ENCODE measurements around the gene CFL2.

GRCh38 chr14:34684578-34684977 is 29.8 kb downstream of the CFL2 start:
- TF ChIP-seq POLR2A (IDR thresholded peaks at IDR 0.05): no peak
- TF ChIP-seq, protein P1, sequence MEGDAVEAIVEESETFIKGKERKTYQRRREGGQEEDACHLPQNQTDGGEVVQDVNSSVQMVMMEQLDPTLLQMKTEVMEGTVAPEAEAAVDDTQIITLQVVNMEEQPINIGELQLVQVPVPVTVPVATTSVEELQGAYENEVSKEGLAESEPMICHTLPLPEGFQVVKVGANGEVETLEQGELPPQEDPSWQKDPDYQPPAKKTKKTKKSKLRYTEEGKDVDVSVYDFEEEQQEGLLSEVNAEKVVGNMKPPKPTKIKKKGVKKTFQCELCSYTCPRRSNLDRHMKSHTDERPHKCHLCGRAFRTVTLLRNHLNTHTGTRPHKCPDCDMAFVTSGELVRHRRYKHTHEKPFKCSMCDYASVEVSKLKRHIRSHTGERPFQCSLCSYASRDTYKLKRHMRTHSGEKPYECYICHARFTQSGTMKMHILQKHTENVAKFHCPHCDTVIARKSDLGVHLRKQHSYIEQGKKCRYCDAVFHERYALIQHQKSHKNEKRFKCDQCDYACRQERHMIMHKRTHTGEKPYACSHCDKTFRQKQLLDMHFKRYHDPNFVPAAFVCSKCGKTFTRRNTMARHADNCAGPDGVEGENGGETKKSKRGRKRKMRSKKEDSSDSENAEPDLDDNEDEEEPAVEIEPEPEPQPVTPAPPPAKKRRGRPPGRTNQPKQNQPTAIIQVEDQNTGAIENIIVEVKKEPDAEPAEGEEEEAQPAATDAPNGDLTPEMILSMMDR (IDR thresholded peaks at IDR 0.05): no peak

All from gastroesophageal sphincter (tissue), 3 donors.